Common myeloid progenitor, CD34-positive (primary cell): ENCODE results near the gene ARVCF.

Source experiments
- CTCF ChIA-PET: fragments of 350-600 bp; sonication (Branson Sonifier 250); formaldehyde crosslinking; loops from one replicate; lab custom pipeline; 2021; ENCODE audit warnings: antibody characterized with exemption; lab: Charles Lee
- POLR2A ChIA-PET: fragments of 350-600 bp; sonication (Branson Sonifier 250); formaldehyde crosslinking; loops from one replicate; lab custom pipeline; 2021; ENCODE audit warnings: antibody characterized with exemption; lab: Charles Lee
- DNase-seq, 3 donors: peaks; one replicate each; pipeline versions ENCODE4 v3.0.0 to v3.0.0-alpha.2; 2013
- H3K27ac ChIP-seq, 2 experiments: 1 replicate in 1 of 2; 2 replicates in 1 of 2; pipeline ENCODE4 v1.7.0; 2013; ENCODE audit warnings: inconsistent platforms in 2 of 2, low read length in 2 of 2, mild to moderate bottlenecking in 2 of 2, low read depth in 1 of 2, moderate library complexity in 1 of 2; ENCODE audit not compliant: severe bottlenecking in 2 of 2, insufficient read depth in 1 of 2, poor library complexity in 1 of 2
- H3K27me3 ChIP-seq, 5 experiments: replicated peaks in 2 of 5; 1 replicate in 3 of 5; 2 replicates in 2 of 5; pipeline versions ENCODE4 v1.6.1 to v1.7.0; 2013; ENCODE audit warnings: low read length in 4 of 5, mild to moderate bottlenecking in 2 of 5, moderate library complexity in 2 of 5, inconsistent platforms in 1 of 5; ENCODE audit not compliant: insufficient read depth in 5 of 5, control insufficient read depth in 4 of 5
- H3K36me3 ChIP-seq, 4 experiments: 1 replicate in 2 of 4; 2 replicates in 2 of 4; pipeline versions ENCODE4 v1.6.1 to v1.7.0; 2013; ENCODE audit warnings: low read length in 3 of 4, control low read depth in 1 of 4, mild to moderate bottlenecking in 1 of 4; ENCODE audit not compliant: control insufficient read depth in 4 of 4, insufficient read depth in 4 of 4
- H3K4me1 ChIP-seq, 4 experiments: 1 replicate in 3 of 4; 2 replicates in 1 of 4; pipeline versions ENCODE4 v1.6.1 to v1.7.1; 2013; ENCODE audit warnings: low read length in 3 of 4, mild to moderate bottlenecking in 3 of 4, control low read depth in 1 of 4, inconsistent platforms in 1 of 4, moderate library complexity in 1 of 4; ENCODE audit not compliant: control insufficient read depth in 4 of 4, insufficient read depth in 4 of 4; ENCODE audit errors: control extremely low read depth in 1 of 4
- H3K4me3 ChIP-seq, 7 experiments: 1 replicate in 4 of 7; 2 replicates in 3 of 7; pipeline versions ENCODE4 v1.5.1 to v1.7.0; 2013; ENCODE audit warnings: mild to moderate bottlenecking in 7 of 7, low read length in 6 of 7, moderate library complexity in 6 of 7, inconsistent platforms in 2 of 7, low read depth in 2 of 7, control low read depth in 1 of 7; ENCODE audit not compliant: insufficient read depth in 4 of 7, control insufficient read depth in 1 of 7; ENCODE audit errors: extremely low read depth in 1 of 7
- H3K9me3 ChIP-seq, 5 experiments: 1 replicate in 4 of 5; 2 replicates in 1 of 5; pipeline versions ENCODE4 v1.6.1 to v1.7.1; 2013; ENCODE audit warnings: low read length in 4 of 5, mild to moderate bottlenecking in 2 of 5, inconsistent platforms in 1 of 5, low read depth in 1 of 5, moderate library complexity in 1 of 5; ENCODE audit not compliant: control insufficient read depth in 4 of 5, insufficient read depth in 2 of 5; ENCODE audit errors: control extremely low read depth in 1 of 5
- WGBS: methylation state at CpG from one replicate; pipeline ENCODE4 v1.1.5; 2013; ENCODE audit not compliant: insufficient coverage; 5-methylcytosine and 5-hydroxymethylcytosine counted together

The ARVCF gene

GRCh38 chr22:20035375-20036083 is 18.9 kb upstream of the ARVCF start:
- WGBS, result 97% methylated on average over 14 of the region's 16 CpGs
- Histone ChIP-seq H3K9me3 (no peaks in the 10 kb centered on the region), H3K4me1 (peaks cover 0 to 11% (median 5%) of the 10 kb centered on the region in 4 experiments), H3K36me3 (peaks cover 9 to 52% (median 33%) of the 10 kb centered on the region in 4 experiments), H3K27me3 (no peaks in the 10 kb centered on the region), H3K27ac (no peak overlapping the region), H3K4me3 (no peak overlapping the region)
- ChIA-PET CTCF (interaction anchor here (1.1 kb wide), 1 partner anchor 12 kb away, joined by 4 read pairs; no protein-coding TSS in a partner anchor), POLR2A (interaction anchor here (0.6 kb wide), 1 partner anchor 451 kb away, joined by 3 read pairs; no protein-coding TSS in a partner anchor)
- DNase-seq, result no peak

- WGBS, result 98% methylated on average over 2 of the region's 5 CpGs
- Histone ChIP-seq H3K4me3 (no peak overlapping the region), H3K27me3 (no peaks in the 10 kb centered on the region), H3K36me3 (peaks cover 6 to 41% (median 27%) of the 10 kb centered on the region in 4 experiments), H3K4me1 (peaks cover 0 to 11% (median 8%) of the 10 kb centered on the region in 4 experiments), H3K27ac (no peak overlapping the region), H3K9me3 (no peaks in the 10 kb centered on the region)
- DNase-seq, result no peak
- POLR2A ChIA-PET, result no interaction called here
- CTCF ChIA-PET, result interaction anchor here (0.9 to 2.2 kb wide), 3 partner anchors 21 to 64 kb away, joined by 3 to 6 read pairs (median 4); no protein-coding TSS in a partner anchor
These were observed 17.5 kb upstream of the ARVCF start for GRCh38 chr22:20034143-20034542.

DNA sequence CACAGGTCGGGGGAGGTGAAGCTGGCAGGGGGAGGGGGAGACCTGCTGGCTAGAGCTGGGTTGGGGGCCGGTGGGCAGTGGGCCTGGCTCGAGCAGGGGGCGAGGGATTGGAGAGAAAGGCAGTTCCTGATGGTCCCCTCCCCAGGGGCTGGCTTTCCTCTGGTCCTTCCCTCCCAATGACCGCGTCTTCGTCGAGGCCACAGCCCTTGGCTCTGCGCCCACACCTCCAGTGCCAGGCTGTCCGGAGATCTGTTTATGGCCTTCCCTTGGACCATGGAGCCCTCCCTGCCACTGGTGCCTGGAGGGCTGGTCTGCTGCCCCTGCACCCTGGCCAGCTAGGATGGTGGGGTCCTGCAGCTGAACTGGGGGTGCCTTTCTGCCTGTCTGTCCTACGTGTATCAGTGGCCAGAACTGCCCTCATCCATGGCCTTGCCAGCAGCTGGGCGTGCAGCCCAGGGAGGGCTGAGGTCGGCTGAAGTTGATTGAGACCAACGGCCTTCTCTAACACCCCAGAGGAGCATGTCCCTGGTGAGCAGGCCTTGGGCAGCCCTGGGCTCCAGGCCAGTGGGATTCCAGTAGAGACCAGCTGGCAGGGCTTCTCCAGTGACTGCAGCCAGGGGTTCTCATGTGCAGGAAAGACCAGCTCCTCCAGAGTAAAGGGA is 16.6 kb upstream of the ARVCF start:
- POLR2A ChIA-PET, result no interaction called here
- no peak for DNase-seq

GRCh38 chr22:20032407-20032991 is 15.9 kb upstream of the ARVCF start:
- DNase-seq, result no peak
- 83% methylated on average over 4 of the region's 7 CpGs for whole genome bisulfite sequencing
- H3K27ac ChIP-seq, result no peak overlapping the region
- peaks cover 4 to 31% (median 18%) of the 10 kb centered on the region in 4 experiments for H3K36me3 ChIP-seq
- no peaks in the 10 kb centered on the region for H3K27me3 ChIP-seq
- no peak overlapping the region for H3K4me3 ChIP-seq
- no peaks in the 10 kb centered on the region for H3K9me3 ChIP-seq
- H3K4me1 ChIP-seq, result peaks cover 0 to 12% (median 10%) of the 10 kb centered on the region in 4 experiments
- POLR2A ChIA-PET, result no interaction called here
- CTCF ChIA-PET, result interaction anchor here (1.2 to 2.2 kb wide), 3 partner anchors 10 to 79 kb away, joined by 3 to 6 read pairs (median 4); no protein-coding TSS in a partner anchor

More for the DNA sequence above, 16.6 kb upstream of the ARVCF start:
- Histone ChIP-seq H3K9me3 (no peaks in the 10 kb centered on the region), H3K27ac (no peak overlapping the region), H3K36me3 (peaks cover 6 to 36% (median 20%) of the 10 kb centered on the region in 4 experiments), H3K4me1 (peaks cover 0 to 12% (median 10%) of the 10 kb centered on the region in 4 experiments), H3K27me3 (no peaks in the 10 kb centered on the region), H3K4me3 (no peak overlapping the region)
- CTCF ChIA-PET, result interaction anchor here (1.2 to 2.2 kb wide), 2 partner anchors 11 to 20 kb away, joined by 4 to 6 read pairs; no protein-coding TSS in a partner anchor
- 94% methylated on average over 9 of the region's 14 CpGs for WGBS

DNA sequence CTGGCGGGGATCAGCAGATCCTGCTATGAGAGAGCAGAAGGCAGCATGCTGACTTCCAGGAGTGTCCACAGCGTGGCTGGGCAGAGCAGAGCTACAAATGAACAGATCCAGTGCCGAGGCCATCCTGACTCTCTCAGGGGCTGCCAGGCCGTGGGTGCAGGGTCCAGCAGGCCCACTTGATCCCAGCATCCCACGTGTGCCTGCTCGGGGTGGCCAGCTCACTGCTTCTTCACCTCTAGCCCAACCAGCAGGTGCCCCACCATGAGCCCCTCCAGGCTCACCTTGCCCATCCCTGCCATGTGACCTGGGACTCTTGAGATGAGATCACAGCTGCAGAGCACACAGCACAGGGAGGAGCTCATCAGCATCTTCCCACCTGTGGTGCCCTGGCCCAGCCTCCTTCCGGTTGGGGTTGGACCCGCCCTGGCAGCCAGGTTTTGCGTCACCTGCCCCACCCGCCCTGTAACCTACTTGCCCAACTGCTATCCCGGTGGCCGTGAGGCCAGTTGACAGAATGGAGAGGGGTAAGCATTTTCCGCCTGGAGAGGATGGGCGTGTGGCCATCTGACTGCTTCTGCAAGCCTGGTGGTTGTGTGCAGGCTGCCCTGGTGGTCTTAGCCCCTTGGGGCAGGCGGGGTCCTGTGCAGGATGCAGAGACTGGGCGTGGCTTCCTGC is 15.2 kb upstream of the ARVCF start:
- DNase-seq, result peak in 2 of 3 donors; percentile 19 to 28
- 92% methylated on average over 8 of the region's 16 CpGs for WGBS
- peaks cover 2 to 26% (median 16%) of the 10 kb centered on the region in 4 experiments for H3K36me3 ChIP-seq
- no peaks in the 10 kb centered on the region for H3K9me3 ChIP-seq
- ChIA-PET CTCF (interaction anchor here (0.9 to 1.4 kb wide), 2 partner anchors 13 to 78 kb away, joined by 3 read pairs; no protein-coding TSS in a partner anchor), POLR2A (no interaction called here)
- no peak overlapping the region for H3K27ac ChIP-seq
- no peaks in the 10 kb centered on the region for H3K27me3 ChIP-seq
- peaks cover 0 to 12% (median 9%) of the 10 kb centered on the region in 4 experiments for H3K4me1 ChIP-seq
- no peak overlapping the region for H3K4me3 ChIP-seq

- DNase-seq, result no peak
- Histone ChIP-seq H3K4me1 (peaks cover 0 to 14% (median 9%) of the 10 kb centered on the region in 4 experiments), H3K9me3 (no peaks in the 10 kb centered on the region), H3K27ac (no peak overlapping the region), H3K27me3 (no peaks in the 10 kb centered on the region), H3K4me3 (no peak overlapping the region), H3K36me3 (peaks cover 2 to 23% (median 16%) of the 10 kb centered on the region in 4 experiments)
- 100% methylated on average over 7 of the region's 9 CpGs for WGBS
- ChIA-PET CTCF (no interaction called here), POLR2A (no interaction called here)
These were observed 13.1 kb upstream of the ARVCF start for GRCh38 chr22:20029550-20030225.
